HG03442 (cell line): Measurements from ENCODE around the gene XPO6.
A peak's percentile ranks its signal among the peaks of the same experiment; 100 is the strongest.

ENCODE experiments used
- ATAC-seq: cut with Tn5 transposase; IDR thresholded peaks from one replicate; pipeline ENCODE4 v1.9.1; 2021; ENCODE audit warnings: mild to moderate bottlenecking, moderate library complexity; ENCODE audit not compliant: unreplicated experiment

XPO6 gene

DNA sequence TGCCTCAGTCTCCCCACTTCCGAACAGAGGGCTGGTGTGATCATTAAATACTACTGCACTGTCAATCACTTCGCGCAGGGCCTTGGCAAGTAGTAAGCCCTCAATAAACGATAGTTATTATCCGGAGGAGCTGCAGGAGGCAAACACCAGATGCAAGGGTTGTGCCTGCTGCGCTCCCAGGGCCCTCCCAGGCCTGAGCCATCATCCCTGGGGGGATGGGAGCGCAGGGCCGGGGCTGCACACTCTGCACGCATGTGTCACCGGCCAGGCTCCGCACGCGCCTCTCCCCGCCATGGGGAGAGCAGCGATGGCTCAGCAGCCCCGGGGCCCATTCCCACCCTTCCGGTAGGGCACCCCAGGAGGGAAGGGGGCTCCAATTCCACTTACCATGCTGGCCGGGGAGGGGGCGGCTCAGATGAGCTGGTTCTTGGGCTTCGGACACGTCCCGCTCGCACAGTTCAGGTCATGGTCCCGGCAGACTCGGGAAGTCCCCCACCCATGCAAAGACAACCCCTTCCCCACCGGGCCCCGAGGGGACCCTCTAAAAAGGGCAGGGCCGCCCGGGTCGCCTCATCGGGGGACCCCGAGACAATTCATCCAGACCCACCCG, 681 bp downstream of the XPO6 start:
- ATAC-seq = no peak

GRCh38 chr16:28210264-28210663, 1.5 kb downstream of the XPO6 start:
- ATAC-seq = no peak

- no peak for ATAC-seq
Measured at GRCh38 chr16:28208824-28209223, 2.9 kb downstream of the XPO6 start.

GRCh38 chr16:28208131-28208530, 3.6 kb downstream of the XPO6 start:
- ATAC-seq = no peak

- no peak for ATAC-seq
Measured at GRCh38 chr16:28207399-28207798, 4.4 kb downstream of the XPO6 start.

- no peak for ATAC-seq
Measured at GRCh38 chr16:28205974-28206373, 5.8 kb downstream of the XPO6 start.

- no peak for ATAC-seq
Measured at GRCh38 chr16:28205117-28205899, 6.5 kb downstream of the XPO6 start.

DNA sequence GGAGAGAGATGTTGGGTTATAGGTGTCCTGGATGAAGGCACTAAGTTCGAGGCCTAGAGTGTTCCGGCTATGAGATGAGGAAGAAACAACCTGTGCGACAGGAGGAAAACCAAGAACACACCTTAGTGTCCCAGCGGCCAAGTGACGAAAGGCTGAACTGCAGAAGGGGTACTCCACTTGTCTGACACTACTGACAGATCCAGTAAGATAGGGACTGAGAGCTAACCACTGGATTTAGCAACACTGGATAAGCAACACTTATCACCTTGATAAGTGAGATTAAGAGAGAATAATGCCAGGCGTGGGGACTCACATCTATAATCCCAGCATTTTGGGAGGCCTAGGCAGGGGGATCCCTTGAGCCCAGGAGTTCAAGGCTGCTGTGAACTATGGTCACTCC, 7.1 kb downstream of the XPO6 start:
- ATAC-seq = no peak

GRCh38 chr16:28204204-28204603, 7.6 kb downstream of the XPO6 start:
- ATAC-seq = no peak

DNA sequence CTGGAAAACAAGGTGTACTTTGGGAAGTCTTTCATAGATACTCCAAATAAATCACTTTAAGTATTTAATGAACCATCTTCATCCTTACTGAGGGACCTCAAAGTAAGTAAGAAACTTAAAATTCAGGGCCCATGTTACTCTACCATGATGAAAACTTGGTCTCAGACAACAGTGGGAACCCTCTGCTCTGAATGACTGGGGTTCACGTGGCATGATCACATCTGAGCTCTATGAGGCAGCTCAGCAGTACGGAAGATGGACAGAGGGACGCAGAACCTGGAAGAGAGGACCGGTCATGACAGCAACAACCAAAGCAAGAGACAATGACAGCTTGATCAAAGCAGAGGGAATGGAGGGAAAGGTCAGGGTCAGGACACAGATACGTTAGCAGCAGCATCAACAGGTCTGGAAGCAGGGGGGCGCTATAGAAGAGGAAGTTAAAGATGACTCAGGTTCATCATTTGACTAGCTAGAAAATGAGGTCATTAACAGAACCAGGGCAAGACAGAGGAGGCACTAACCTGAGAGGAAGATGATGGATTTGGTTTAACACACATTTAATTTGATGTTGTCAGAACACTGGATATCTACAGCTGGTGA, 9.5 kb downstream of the XPO6 start:
- no peak for ATAC-seq

- no peak for ATAC-seq
Measured at GRCh38 chr16:28200661-28201060, 11.1 kb downstream of the XPO6 start.

- ATAC-seq = no peak
Measured at GRCh38 chr16:28196387-28196987, 15.3 kb downstream of the XPO6 start.

GRCh38 chr16:28195859-28196258, 15.9 kb downstream of the XPO6 start:
- no peak for ATAC-seq

GRCh38 chr16:28193530-28194423, 18.0 kb downstream of the XPO6 start:
- peak; percentile 17 for ATAC-seq

GRCh38 chr16:28192806-28193529, 18.8 kb downstream of the XPO6 start:
- peak; percentile 63 for ATAC-seq

DNA sequence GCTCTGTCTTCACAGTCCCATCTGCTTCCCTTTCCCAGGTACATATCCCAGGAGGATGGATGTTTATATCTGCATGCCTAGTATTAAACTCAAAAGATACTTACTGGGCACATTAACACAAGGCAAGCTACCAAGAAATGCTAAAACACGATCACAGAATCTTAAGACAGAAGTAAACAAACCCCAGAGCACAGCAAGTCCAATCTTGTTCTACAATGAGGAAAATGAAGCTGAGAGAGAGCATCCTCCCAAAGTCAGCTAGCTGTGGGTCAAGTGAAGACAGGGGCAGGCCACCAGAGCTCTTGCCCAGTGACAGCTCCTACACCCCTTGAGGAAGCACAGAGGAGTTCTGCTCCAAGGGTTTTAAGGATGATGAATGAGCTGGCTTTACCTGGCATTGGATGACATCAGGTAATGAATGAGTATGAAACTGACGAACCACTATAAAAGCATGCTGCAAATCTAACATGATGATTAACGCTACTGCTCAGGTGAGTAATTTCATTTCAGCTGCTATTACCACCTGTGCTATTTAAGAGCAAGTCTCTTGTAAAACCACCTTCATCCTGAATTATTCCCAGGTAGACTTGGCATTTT, 20.3 kb downstream of the XPO6 start:
- ATAC-seq = no peak

DNA sequence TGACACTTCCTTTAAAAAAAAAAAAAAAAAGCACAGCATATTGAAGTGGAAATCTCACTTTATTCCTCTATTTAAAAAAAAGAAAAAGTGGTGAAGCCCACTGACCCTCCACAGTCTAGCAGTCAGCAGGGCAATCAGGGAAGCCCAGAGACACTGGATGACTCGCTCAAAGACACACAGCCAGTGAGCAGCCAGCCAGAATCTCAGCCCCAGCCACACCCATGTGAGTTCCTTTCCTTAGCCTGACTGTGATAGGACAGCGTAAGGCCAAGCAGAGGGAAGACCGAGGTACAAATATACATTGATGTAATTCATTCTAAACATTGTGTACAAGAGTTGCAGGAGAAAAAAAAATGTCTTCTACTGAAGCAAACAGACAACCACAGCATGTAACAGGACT, 22.5 kb downstream of the XPO6 start:
- ATAC-seq = no peak

GRCh38 chr16:28188085-28188916, 23.5 kb downstream of the XPO6 start:
- peak; percentile 53 for ATAC-seq

DNA sequence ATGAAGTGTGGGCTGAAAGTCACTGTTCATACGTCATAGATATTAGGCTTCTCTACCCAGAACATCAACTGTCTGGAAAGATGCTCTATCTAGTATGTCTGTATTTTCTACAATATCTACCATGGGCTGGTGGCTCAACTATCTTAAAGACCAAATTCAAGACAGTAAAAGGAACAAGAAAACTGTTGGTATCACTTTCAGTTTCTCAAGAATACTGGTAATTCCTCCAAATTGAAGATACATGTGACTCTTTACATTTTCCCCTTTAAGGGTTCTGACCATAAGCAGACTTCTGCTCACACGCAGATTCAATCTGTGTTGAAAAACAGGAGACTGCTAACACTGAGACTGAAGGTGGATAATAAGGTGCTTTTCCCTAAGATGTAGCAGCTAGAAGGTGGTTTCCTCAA, 24.2 kb downstream of the XPO6 start:
- ATAC-seq = no peak
